ENCODE data around the gene SYNPR. TPM values are rescaled to one million over a fixed set of nuclear protein-coding genes. Genes with fewer than 3 reads are reported as not detected.

The SYNPR gene
- polyA plus RNA-seq, 3 donors, result not detected

DNA sequence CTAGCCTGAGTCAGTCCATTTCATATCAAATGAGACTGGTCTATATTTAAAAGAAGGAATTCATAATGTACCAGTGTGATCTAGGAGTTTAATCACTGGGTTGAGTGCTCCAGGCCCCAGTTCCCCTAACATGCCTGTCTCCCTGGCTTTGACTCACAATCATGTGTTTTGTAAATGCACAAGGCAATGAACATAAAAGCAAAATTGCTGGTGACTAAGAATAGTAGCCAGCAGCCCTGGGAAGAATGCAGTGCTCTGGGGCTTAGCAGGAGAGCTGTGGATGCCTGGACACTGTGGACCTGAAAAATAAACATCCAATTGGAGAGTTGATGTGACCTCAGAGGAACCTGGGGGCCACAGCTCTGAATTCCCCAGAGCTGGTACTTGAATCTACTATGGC lies 50.3 kb downstream of the SYNPR start:
- Histone ChIP-seq H3K36me3 (replicated peaks in 1 of 2; ENCODE audit: control insufficient read depth in 1 of 2, insufficient read depth in 2 of 2, low read length in 2 of 2) (no peaks in the 10 kb centered on the region), H3K4me1 (ENCODE audit: control insufficient read depth in 1 of 2, insufficient read depth in 2 of 2, low read length in 2 of 2) (no peaks in the 10 kb centered on the region), H4K20me1 (ENCODE audit: insufficient read depth, low read length) (no peaks in the 10 kb centered on the region), H3K9me3 (replicated peaks in 1 of 2; ENCODE audit: control insufficient read depth in 1 of 2, insufficient read depth in 1 of 2, low read length in 2 of 2) (no peaks in the 10 kb centered on the region), H3K4me2 (replicated peaks; ENCODE audit: extremely low read depth, low read length, poor library complexity, severe bottlenecking) (no peak overlapping the region), H3K9ac (ENCODE audit: insufficient read depth, low read length, poor library complexity, severe bottlenecking) (no peak overlapping the region), H3K27ac (ENCODE audit: low read depth in 1 of 2, low read length in 2 of 2) (no peak overlapping the region), H3K79me2 (ENCODE audit: insufficient read depth, low read length) (no peaks in the 10 kb centered on the region), H2AFZ (ENCODE audit: insufficient read depth, low read depth, low read length, poor library complexity, severe bottlenecking) (no peak overlapping the region), H3K27me3 (ENCODE audit: control insufficient read depth in 2 of 2, insufficient read depth in 2 of 2, low read length in 2 of 2) (no peaks in the 10 kb centered on the region), H3K4me3 (replicated peaks in 1 of 3; ENCODE audit: low read depth in 2 of 3, low read length in 3 of 3) (no peak overlapping the region)
- intact Hi-C loops (cut with micrococcal nuclease), result no loop called here
- no peaks in the 10 kb centered on the region for H3K36me3 Mint-ChIP-seq
- H3K27me3 Mint-ChIP-seq (ENCODE audit: low read depth in 3 of 3), result peaks cover 4 to 7% (median 6%) of the 10 kb centered on the region in 3 donors
- H3K4me1 Mint-ChIP-seq, result no peaks in the 10 kb centered on the region
- DNase-seq, result no peak
- no peak overlapping the region for H3K4me3 Mint-ChIP-seq
- no peak overlapping the region for H3K27ac Mint-ChIP-seq
- TF ChIP-seq, protein P1, sequence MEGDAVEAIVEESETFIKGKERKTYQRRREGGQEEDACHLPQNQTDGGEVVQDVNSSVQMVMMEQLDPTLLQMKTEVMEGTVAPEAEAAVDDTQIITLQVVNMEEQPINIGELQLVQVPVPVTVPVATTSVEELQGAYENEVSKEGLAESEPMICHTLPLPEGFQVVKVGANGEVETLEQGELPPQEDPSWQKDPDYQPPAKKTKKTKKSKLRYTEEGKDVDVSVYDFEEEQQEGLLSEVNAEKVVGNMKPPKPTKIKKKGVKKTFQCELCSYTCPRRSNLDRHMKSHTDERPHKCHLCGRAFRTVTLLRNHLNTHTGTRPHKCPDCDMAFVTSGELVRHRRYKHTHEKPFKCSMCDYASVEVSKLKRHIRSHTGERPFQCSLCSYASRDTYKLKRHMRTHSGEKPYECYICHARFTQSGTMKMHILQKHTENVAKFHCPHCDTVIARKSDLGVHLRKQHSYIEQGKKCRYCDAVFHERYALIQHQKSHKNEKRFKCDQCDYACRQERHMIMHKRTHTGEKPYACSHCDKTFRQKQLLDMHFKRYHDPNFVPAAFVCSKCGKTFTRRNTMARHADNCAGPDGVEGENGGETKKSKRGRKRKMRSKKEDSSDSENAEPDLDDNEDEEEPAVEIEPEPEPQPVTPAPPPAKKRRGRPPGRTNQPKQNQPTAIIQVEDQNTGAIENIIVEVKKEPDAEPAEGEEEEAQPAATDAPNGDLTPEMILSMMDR (IDR thresholded peaks at IDR 0.05), result no peak
- no peaks in the 10 kb centered on the region for H3K9me3 Mint-ChIP-seq

DNA sequence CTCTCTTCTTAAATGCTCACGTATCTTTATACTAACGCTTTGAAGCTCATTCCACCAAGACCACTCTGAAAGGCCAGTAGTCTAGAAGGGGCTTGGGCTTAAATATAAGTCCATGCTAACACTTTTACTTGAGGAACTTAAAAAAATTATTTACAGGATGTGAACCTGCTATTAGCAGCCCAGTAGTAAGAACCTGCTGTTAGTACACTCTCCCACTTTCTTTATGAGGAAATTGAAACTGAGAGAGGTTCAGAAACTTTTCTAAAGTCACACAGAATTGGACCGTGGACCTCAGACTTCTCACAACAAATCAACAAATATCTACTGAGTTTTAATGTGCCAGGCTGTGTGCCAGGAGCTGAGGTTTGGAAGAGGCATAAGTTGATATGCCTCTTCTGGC lies 53.4 kb downstream of the SYNPR start:
- Mint-ChIP-seq H3K27me3 (ENCODE audit: low read depth in 3 of 3) (peaks cover 1 to 7% (median 3%) of the 10 kb centered on the region in 3 donors), H3K4me1 (no peaks in the 10 kb centered on the region), H3K27ac (no peak overlapping the region), H3K9me3 (no peaks in the 10 kb centered on the region), H3K4me3 (no peak overlapping the region), H3K36me3 (no peaks in the 10 kb centered on the region)
- Histone ChIP-seq H3K36me3 (replicated peaks in 1 of 2; ENCODE audit: control insufficient read depth in 1 of 2, insufficient read depth in 2 of 2, low read length in 2 of 2) (no peaks in the 10 kb centered on the region), H4K20me1 (ENCODE audit: insufficient read depth, low read length) (no peaks in the 10 kb centered on the region), H3K27me3 (ENCODE audit: control insufficient read depth in 2 of 2, insufficient read depth in 2 of 2, low read length in 2 of 2) (no peaks in the 10 kb centered on the region), H3K4me3 (replicated peaks in 1 of 3; ENCODE audit: low read depth in 2 of 3, low read length in 3 of 3) (no peak overlapping the region), H3K9ac (ENCODE audit: insufficient read depth, low read length, poor library complexity, severe bottlenecking) (no peak overlapping the region), H3K79me2 (ENCODE audit: insufficient read depth, low read length) (no peaks in the 10 kb centered on the region), H3K4me1 (ENCODE audit: control insufficient read depth in 1 of 2, insufficient read depth in 2 of 2, low read length in 2 of 2) (no peaks in the 10 kb centered on the region), H2AFZ (ENCODE audit: insufficient read depth, low read depth, low read length, poor library complexity, severe bottlenecking) (no peak overlapping the region), H3K27ac (ENCODE audit: low read depth in 1 of 2, low read length in 2 of 2) (no peak overlapping the region), H3K4me2 (replicated peaks; ENCODE audit: extremely low read depth, low read length, poor library complexity, severe bottlenecking) (no peak overlapping the region), H3K9me3 (replicated peaks in 1 of 2; ENCODE audit: control insufficient read depth in 1 of 2, insufficient read depth in 1 of 2, low read length in 2 of 2) (no peaks in the 10 kb centered on the region)
- no peak for DNase-seq
- no CpG with 5 or more reads among the region's 3 CpGs for WGBS (ENCODE audit: insufficient coverage)
- intact Hi-C loops (cut with micrococcal nuclease), result no loop called here
- TF ChIP-seq, protein P1 (IDR thresholded peaks at IDR 0.05), result no peak
